ENCODE data around the gene CPAMD8.
"Not testable (repeated sequence)": the region's sequence is repeated elsewhere in the genome, so short reads cannot be mapped to it uniquely, and the experiment has no call there.

Gene CPAMD8

GRCh38 chr19:17001603-17002183, 24.9 kb downstream of the CPAMD8 start:
- no peak for DNase-seq (ENCODE audit: extremely low read depth, low read depth)
- no peak for TF ChIP-seq CTCF (IDR thresholded peaks at IDR 0.05; ENCODE audit: low read depth, low read length)

- DNase-seq (ENCODE audit: extremely low read depth, low read depth), result no peak
- no peak for TF ChIP-seq CTCF (IDR thresholded peaks at IDR 0.05; ENCODE audit: low read depth, low read length)
Observed at GRCh38 chr19:16998635-16999194, 27.9 kb downstream of the CPAMD8 start.

- not testable (repeated sequence) for DNase-seq (ENCODE audit: extremely low read depth, low read depth)
Observed at GRCh38 chr19:16996838-16997490, 29.6 kb downstream of the CPAMD8 start.

GRCh38 chr19:16988661-16989060, 37.9 kb downstream of the CPAMD8 start:
- DNase-seq (ENCODE audit: extremely low read depth, low read depth), result no peak
- TF ChIP-seq CTCF (IDR thresholded peaks at IDR 0.05; ENCODE audit: low read depth, low read length), result no peak

GRCh38 chr19:16985403-16985802, 41.2 kb downstream of the CPAMD8 start:
- DNase-seq (ENCODE audit: extremely low read depth, low read depth), result no peak
- TF ChIP-seq CTCF (IDR thresholded peaks at IDR 0.05; ENCODE audit: low read depth, low read length), result no peak

- not testable (repeated sequence) for DNase-seq (ENCODE audit: extremely low read depth, low read depth)
Observed at GRCh38 chr19:16982586-16982985, 44.0 kb downstream of the CPAMD8 start.

GRCh38 chr19:16978839-16979802, 47.5 kb downstream of the CPAMD8 start:
- DNase-seq (ENCODE audit: extremely low read depth, low read depth), result no peak
- no peak for TF ChIP-seq CTCF (IDR thresholded peaks at IDR 0.05; ENCODE audit: low read depth, low read length)

- DNase-seq (ENCODE audit: extremely low read depth, low read depth), result no peak
- TF ChIP-seq CTCF (IDR thresholded peaks at IDR 0.05; ENCODE audit: low read depth, low read length), result no peak
Observed at GRCh38 chr19:16978156-16978555, 48.5 kb downstream of the CPAMD8 start.
